Pericardium fibroblast (primary cell): ENCODE data around the gene DGKA. TPM values are rescaled to one million over a fixed set of nuclear protein-coding genes. Genes with fewer than 3 reads are reported as not detected.

ENCODE experiments used
- total RNA-seq: library from RNA; depleted of rRNA; stranded (reverse); fragments of >200 nt; gene quantifications from 2 replicates; pipeline ENCODE4 v1.2.3, GENCODE V29; 2015

The DGKA gene
- total RNA-seq, result 23.0 and 53.5 TPM in 2 replicates

DNA sequence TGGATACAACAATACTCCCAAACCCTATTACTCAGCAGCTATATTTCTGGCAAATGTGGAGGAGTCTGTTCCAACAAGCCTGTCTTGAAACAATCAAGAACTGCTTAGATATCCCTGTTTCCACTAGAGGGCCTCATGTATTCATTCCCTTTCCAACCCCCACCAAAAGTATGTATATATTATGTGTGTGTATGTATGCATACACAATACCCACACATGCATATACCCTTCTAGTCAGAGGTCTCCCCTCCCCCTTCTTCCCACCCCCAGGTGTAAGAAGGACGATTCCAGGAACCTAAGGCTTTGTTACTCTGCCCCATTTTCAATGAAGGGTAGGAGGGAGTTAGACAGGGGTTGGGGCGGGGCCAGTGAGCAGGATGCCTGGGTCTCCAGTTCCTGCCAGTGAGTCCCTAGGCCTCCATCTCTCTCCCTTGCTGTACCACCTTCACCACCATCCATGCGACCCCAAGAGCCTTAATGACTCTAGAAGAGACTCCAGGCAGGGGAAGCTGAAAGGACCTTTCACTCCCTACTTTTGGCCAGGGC, at the start of gene DGKA:
TSS of gene DGKA (plus strand) at position 392 of the 546 bp plus-strand sequence. CDS start 5,342 bp downstream, outside the sequence.

DNA sequence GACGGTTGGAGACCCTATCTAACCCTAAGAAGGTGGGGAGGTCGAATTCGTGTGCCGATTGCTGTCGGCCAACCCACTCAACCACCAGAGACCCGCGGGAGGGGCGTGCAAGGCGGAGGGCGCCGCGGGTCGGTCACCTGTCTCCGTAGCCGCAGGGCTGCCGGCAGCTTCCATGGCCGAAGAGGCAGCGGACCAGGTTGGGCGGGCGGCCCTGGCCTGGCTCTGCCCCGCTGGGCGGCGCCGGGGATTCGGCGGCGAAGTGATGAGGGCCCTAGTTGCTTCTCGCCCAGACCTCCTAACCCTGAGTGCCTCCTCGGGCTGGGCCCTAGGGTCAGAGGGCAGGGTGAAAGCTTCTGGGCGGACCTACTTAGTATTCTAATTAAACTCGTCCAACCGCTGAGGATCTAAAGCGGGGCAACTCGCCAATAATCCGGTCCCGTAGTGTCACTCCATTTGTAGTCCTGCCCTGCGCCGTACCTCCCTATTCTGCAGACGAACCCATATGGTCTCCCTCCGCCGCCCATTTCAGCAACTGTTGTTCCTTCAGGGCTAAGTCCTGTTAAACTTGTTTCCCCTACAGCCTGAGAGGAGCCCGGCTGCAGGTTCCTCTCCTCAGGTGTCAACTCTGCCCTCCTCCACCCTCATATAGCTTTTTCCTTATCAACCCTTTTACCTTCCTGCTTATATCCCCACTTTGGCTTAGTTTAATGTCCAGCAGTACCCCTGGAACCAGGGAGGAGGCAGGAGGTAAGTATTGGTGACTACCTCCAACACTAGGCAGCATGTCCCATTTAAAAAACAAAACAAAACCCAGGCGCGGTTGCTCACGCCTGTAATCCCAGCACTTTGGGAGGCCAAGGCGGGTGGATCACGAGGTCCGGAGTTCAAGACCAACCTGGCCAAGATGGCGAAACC, 3.1 kb upstream of the DGKA start, which contains the start of gene PYM1:
TSS of gene PYM1 (minus strand) at position 307 of the 915 bp plus-strand sequence. CDS start at position 174, 133 bp downstream.

GRCh38 chr12:55965941-55966407, 35.0 kb downstream of the DGKA start, which contains the start of gene PMEL:
TSS of gene PMEL (minus strand) at chr12:55966042. CDS start at chr12:55966011, 31 bp downstream.

DNA sequence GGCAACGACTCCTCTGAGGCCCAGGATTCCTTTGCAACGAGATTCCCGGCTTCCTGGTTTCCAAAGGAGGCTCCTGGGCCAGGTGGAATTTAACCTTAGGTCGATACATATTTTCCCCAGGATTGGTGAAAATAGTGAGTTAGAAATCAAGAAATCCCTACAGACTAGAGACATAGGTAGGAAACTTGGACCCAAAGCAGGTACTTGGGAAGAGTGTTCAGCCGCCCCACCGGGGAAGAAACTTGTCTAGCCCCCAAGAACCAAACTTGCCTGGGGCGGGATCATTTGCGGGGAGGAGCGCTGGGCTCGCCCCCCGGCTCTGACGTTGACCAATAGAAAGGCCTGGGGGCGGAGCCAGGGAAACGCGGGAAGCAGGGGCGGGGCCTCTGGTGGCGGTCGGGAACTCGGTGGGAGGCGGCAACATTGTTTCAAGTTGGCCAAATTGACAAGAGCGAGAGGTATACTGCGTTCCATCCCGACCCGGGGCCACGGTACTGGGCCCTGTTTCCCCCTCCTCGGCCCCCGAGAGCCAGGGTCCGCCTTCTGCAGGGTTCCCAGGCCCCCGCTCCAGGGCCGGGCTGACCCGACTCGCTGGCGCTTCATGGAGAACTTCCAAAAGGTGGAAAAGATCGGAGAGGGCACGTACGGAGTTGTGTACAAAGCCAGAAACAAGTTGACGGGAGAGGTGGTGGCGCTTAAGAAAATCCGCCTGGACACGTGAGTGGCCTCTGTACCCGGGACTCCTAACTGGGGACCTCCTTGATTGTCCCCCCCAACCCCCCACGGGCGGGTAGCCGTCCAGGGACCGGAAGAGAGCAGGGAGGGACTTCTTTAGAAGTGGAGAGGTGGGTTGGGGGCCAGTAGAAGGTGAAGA, 35.7 kb downstream of the DGKA start, which contains the start of gene CDK2:
TSS of gene CDK2 (plus strand) at position 423 of the 874 bp plus-strand sequence. CDS start at position 602, 179 bp downstream.

GRCh38 chr12:55973599-55974307, 42.8 kb downstream of the DGKA start, which contains the start of gene RAB5B:
TSS of gene RAB5B (plus strand) at chr12:55974078. CDS start at chr12:55986961, 12,883 bp downstream.

DNA sequence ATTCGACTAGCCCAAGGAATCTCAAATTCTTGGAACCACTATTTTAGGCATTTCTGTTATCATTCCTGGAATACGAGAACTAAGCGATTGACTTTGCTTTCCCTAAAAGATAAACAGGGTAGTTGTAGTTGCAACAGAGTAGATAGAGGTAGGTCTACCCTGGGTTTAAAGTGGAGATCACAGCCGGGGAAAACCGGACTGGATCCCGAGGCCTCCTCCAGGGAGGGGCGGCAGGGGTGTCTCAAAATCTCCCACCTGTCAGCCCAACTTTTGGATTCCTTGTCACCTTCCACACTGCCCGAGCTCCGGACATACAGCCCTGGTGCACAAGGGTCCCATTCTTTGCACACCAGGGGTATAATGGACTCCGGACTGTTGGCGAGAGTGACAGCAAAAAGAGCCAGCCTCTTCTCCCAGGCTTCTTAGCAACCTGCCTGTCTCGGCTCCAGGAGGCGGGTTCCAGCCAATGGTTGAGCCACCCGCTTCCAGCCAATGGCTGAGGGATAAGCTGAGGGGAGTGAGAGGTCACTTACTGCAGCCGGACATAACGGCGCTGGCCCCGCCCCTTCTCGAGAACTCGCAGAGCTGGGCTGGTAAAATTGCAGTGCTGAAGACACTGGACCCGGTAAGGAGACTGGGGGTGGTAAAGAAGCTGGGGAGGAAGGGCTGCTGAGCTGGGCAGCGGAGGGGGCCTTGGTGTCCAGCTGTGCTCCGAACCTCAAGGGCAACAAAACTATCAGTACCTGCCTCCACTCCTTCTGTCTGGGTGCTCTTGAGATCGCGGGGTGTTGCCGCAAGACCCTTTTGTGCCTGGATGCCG, 66.0 kb downstream of the DGKA start, which contains the start of gene SUOX:
TSS of gene SUOX (plus strand) at position 562 of the 820 bp plus-strand sequence. CDS start 4,946 bp downstream, outside the sequence.

Other genes with a start within 250 kb of the DGKA start
- gene ITGA7, start 223.3 kb upstream of the DGKA start, total RNA-seq, result 15.5 and 18.5 TPM in 2 replicates
- 138 and 163 TPM in 2 replicates for gene BLOC1S1, start 215.1 kb upstream of the DGKA start, total RNA-seq
- 3.1 and 8.1 TPM in 2 replicates for gene RDH5, start 210.8 kb upstream of the DGKA start, total RNA-seq
- 1,149 and 1,628 TPM in 2 replicates for gene CD63, start 202.2 kb upstream of the DGKA start, total RNA-seq
- 7.9 and 10.4 TPM in 2 replicates for gene GDF11, start 188.0 kb upstream of the DGKA start, total RNA-seq
- gene SARNP, start 113.4 kb upstream of the DGKA start, total RNA-seq, result 81.9 and 98.8 TPM in 2 replicates
- 18.8 and 28.9 TPM in 2 replicates for gene ORMDL2, start 113.1 kb upstream of the DGKA start, total RNA-seq
- 32.1 and 38.2 TPM in 2 replicates for gene DNAJC14, start 101.6 kb upstream of the DGKA start, total RNA-seq
- 20.8 and 25.9 TPM in 2 replicates for gene MMP19, start 88.2 kb upstream of the DGKA start, total RNA-seq
- gene PYM1, start 3.3 kb upstream of the DGKA start, total RNA-seq, result 29.2 and 38.9 TPM in 2 replicates
- 0.47 TPM in 1 of 2 replicates, not detected in the other for gene PMEL, start 34.9 kb downstream of the DGKA start, total RNA-seq
- gene CDK2, start 35.7 kb downstream of the DGKA start, total RNA-seq, result 10.5 and 17.5 TPM in 2 replicates
- gene RAB5B, start 42.9 kb downstream of the DGKA start, total RNA-seq, result 60.8 and 74.7 TPM in 2 replicates
- gene SUOX, start 66.1 kb downstream of the DGKA start, total RNA-seq, result 7.8 and 12.0 TPM in 2 replicates
- 2.0 and 10.4 TPM in 2 replicates for gene IKZF4, start 89.9 kb downstream of the DGKA start, total RNA-seq
- gene RPS26, start 110.8 kb downstream of the DGKA start, total RNA-seq, result 1,091 and 4,343 TPM in 2 replicates
- gene ERBB3, start 149.0 kb downstream of the DGKA start, total RNA-seq, result 1.9 and 4.2 TPM in 2 replicates
- gene PA2G4, start 173.4 kb downstream of the DGKA start, total RNA-seq, result 69.7 and 70.5 TPM in 2 replicates
- 4,540 and 5,963 TPM in 2 replicates for gene RPL41, start 185.5 kb downstream of the DGKA start, total RNA-seq
- gene ZC3H10, start 187.1 kb downstream of the DGKA start, total RNA-seq, result 2.2 and 3.4 TPM in 2 replicates
- gene ESYT1, start 197.1 kb downstream of the DGKA start, total RNA-seq, result 104 and 207 TPM in 2 replicates
- 68.7 and 103 TPM in 2 replicates for gene MYL6B, start 221.4 kb downstream of the DGKA start, total RNA-seq
- 1,218 and 3,228 TPM in 2 replicates for gene MYL6, start 227.2 kb downstream of the DGKA start, total RNA-seq